Activated T-cell treated with anti-CD3 and anti-CD28 coated beads, Interleukin-2, amount 50 U/mL, for 4 hours (primary cell): ENCODE measurements around the gene IRF8. TPM values are rescaled to one million over a fixed set of nuclear protein-coding genes. Genes with fewer than 3 reads are reported as not detected.

Experiments used
- ATAC-seq, 2 donors: fragments of 200-7000 bp; cut with Tn5 transposase; one replicate each; pipeline ENCODE4 v1.10.0; 2021
- DNase-seq: peaks from one replicate; pipeline ENCODE4 v3.0.0-alpha.2; 2020
- H3K27me3 Mint-ChIP-seq: one replicate; pipeline ENCODE4 v1.8.0; 2021; ENCODE audit warnings: low read depth, mixed read lengths
- H3K36me3 Mint-ChIP-seq: one replicate; pipeline ENCODE4 v1.8.0; 2022; ENCODE audit warnings: mixed read lengths; ENCODE audit not compliant: insufficient read depth
- H3K4me1 Mint-ChIP-seq: one replicate; pipeline ENCODE4 v1.8.0; 2021; ENCODE audit warnings: low read depth, mixed read lengths
- H3K4me3 Mint-ChIP-seq: one replicate; pipeline ENCODE4 v1.8.0; 2021; ENCODE audit warnings: mild to moderate bottlenecking, moderate library complexity, mixed read lengths
- H3K9me3 Mint-ChIP-seq: one replicate; pipeline ENCODE4 v1.8.0; 2021; ENCODE audit warnings: mixed read lengths
- total RNA-seq, 3 donors: library from RNA; stranded (reverse); gene quantifications; one replicate each; pipeline ENCODE4 v1.2.1, GENCODE V29; 2021

The IRF8 gene
- total RNA-seq, 3 donors from 2014 or later, result 561 to 775 (median 745) TPM

- Mint-ChIP-seq H3K36me3 (peaks cover 48% of the 10 kb centered on the region), H3K4me3 (no peak overlapping the region), H3K4me1 (peaks cover 25% of the 10 kb centered on the region)
Measured at GRCh38 chr16:85909932-85910853, 11.2 kb downstream of the IRF8 start.

GRCh38 chr16:85910854-85911247 lies 11.9 kb downstream of the IRF8 start:
- Mint-ChIP-seq H3K4me3 (no peak overlapping the region), H3K27me3 (no peaks in the 10 kb centered on the region), H3K9me3 (no peaks in the 10 kb centered on the region), H3K36me3 (peaks cover 42% of the 10 kb centered on the region), H3K4me1 (peaks cover 23% of the 10 kb centered on the region)
- DNase-seq (no peak), ATAC-seq (no peak)

More at GRCh38 chr16:85909932-85910853, 11.2 kb downstream of the IRF8 start:
- H3K27me3 Mint-ChIP-seq, result no peaks in the 10 kb centered on the region
- H3K9me3 Mint-ChIP-seq, result no peaks in the 10 kb centered on the region
- no peak for DNase-seq
- ATAC-seq, result no peak

- DNase-seq, result no peak
- Mint-ChIP-seq H3K9me3 (no peaks in the 10 kb centered on the region), H3K4me3 (no peak overlapping the region), H3K36me3 (peaks cover 37% of the 10 kb centered on the region), H3K4me1 (peaks cover 21% of the 10 kb centered on the region), H3K27me3 (no peaks in the 10 kb centered on the region)
- no peak for ATAC-seq
Measured at GRCh38 chr16:85911251-85911930, 12.4 kb downstream of the IRF8 start.

GRCh38 chr16:85912211-85912974 lies 13.4 kb downstream of the IRF8 start:
- Mint-ChIP-seq H3K36me3 (peaks cover 32% of the 10 kb centered on the region), H3K4me1 (peaks cover 18% of the 10 kb centered on the region), H3K9me3 (no peaks in the 10 kb centered on the region), H3K27me3 (no peaks in the 10 kb centered on the region), H3K4me3 (no peak overlapping the region)
- DNase-seq (no peak), ATAC-seq (no peak)

GRCh38 chr16:85913141-85913601 lies 14.2 kb downstream of the IRF8 start:
- no peaks in the 10 kb centered on the region for H3K9me3 Mint-ChIP-seq
- H3K4me3 Mint-ChIP-seq, result no peak overlapping the region
- no peak for ATAC-seq
- no peak for DNase-seq
- H3K27me3 Mint-ChIP-seq, result no peaks in the 10 kb centered on the region
- H3K36me3 Mint-ChIP-seq, result peaks cover 38% of the 10 kb centered on the region
- peaks cover 21% of the 10 kb centered on the region for H3K4me1 Mint-ChIP-seq

GRCh38 chr16:85913688-85914422 lies 14.9 kb downstream of the IRF8 start:
- peaks cover 33% of the 10 kb centered on the region for H3K36me3 Mint-ChIP-seq
- no peak overlapping the region for H3K4me3 Mint-ChIP-seq
- ATAC-seq (no peak), DNase-seq (no peak)
- no peaks in the 10 kb centered on the region for H3K27me3 Mint-ChIP-seq
- no peaks in the 10 kb centered on the region for H3K9me3 Mint-ChIP-seq
- H3K4me1 Mint-ChIP-seq, result peaks cover 16% of the 10 kb centered on the region

- H3K4me3 Mint-ChIP-seq, result no peak overlapping the region
- peaks cover 34% of the 10 kb centered on the region for H3K36me3 Mint-ChIP-seq
- H3K27me3 Mint-ChIP-seq, result no peaks in the 10 kb centered on the region
- DNase-seq (no peak), ATAC-seq (no peak)
- no peaks in the 10 kb centered on the region for H3K9me3 Mint-ChIP-seq
- H3K4me1 Mint-ChIP-seq, result peaks cover 15% of the 10 kb centered on the region
Measured at GRCh38 chr16:85914423-85914794, 15.4 kb downstream of the IRF8 start.

- ATAC-seq (no peak), DNase-seq (no peak)
- peaks cover 15% of the 10 kb centered on the region for H3K4me1 Mint-ChIP-seq
- H3K36me3 Mint-ChIP-seq, result peaks cover 38% of the 10 kb centered on the region
- H3K27me3 Mint-ChIP-seq, result no peaks in the 10 kb centered on the region
- H3K4me3 Mint-ChIP-seq, result no peak overlapping the region
- no peaks in the 10 kb centered on the region for H3K9me3 Mint-ChIP-seq
Measured at GRCh38 chr16:85915125-85915845, 16.3 kb downstream of the IRF8 start.

- H3K4me1 Mint-ChIP-seq, result peaks cover 18% of the 10 kb centered on the region
- H3K9me3 Mint-ChIP-seq, result no peaks in the 10 kb centered on the region
- no peaks in the 10 kb centered on the region for H3K27me3 Mint-ChIP-seq
- no peak overlapping the region for H3K4me3 Mint-ChIP-seq
- H3K36me3 Mint-ChIP-seq, result peaks cover 41% of the 10 kb centered on the region
- DNase-seq, result no peak
- no peak for ATAC-seq
Measured at GRCh38 chr16:85916141-85916890, 17.4 kb downstream of the IRF8 start.

GRCh38 chr16:85917012-85917411 lies 18.1 kb downstream of the IRF8 start:
- H3K4me1 Mint-ChIP-seq, result peaks cover 18% of the 10 kb centered on the region
- no peaks in the 10 kb centered on the region for H3K9me3 Mint-ChIP-seq
- ATAC-seq (no peak), DNase-seq (no peak)
- H3K36me3 Mint-ChIP-seq, result peaks cover 45% of the 10 kb centered on the region
- H3K27me3 Mint-ChIP-seq, result no peaks in the 10 kb centered on the region
- H3K4me3 Mint-ChIP-seq, result no peak overlapping the region

- DNase-seq (no peak), ATAC-seq (no peak)
- Mint-ChIP-seq H3K9me3 (no peaks in the 10 kb centered on the region), H3K4me1 (peaks cover 15% of the 10 kb centered on the region), H3K36me3 (peaks cover 40% of the 10 kb centered on the region), H3K4me3 (no peak overlapping the region), H3K27me3 (no peaks in the 10 kb centered on the region)
Measured at GRCh38 chr16:85917959-85918358, 19.0 kb downstream of the IRF8 start.

GRCh38 chr16:85918436-85918835 lies 19.5 kb downstream of the IRF8 start:
- Mint-ChIP-seq H3K4me3 (no peak overlapping the region), H3K4me1 (peaks cover 15% of the 10 kb centered on the region), H3K27me3 (no peaks in the 10 kb centered on the region), H3K36me3 (peaks cover 35% of the 10 kb centered on the region), H3K9me3 (no peaks in the 10 kb centered on the region)
- ATAC-seq, result no peak
- DNase-seq, result no peak
